SK-N-SH (cell line): Measurements from ENCODE around the gene BLID. TPM values are rescaled to one million over a fixed set of nuclear protein-coding genes. Genes with fewer than 3 reads are reported as not detected.

ENCODE experiments used
- CTCF ChIA-PET: fragments of 300-600, 350-600 bp; formaldehyde crosslinking; extraction: SDS; loops from one replicate; lab custom pipeline; 2021; lab: Yijun Ruan, JAX
- POLR2A ChIA-PET: fragments of 350-600 bp; sonication (Branson Sonifier 250); formaldehyde crosslinking; extraction: SDS; loops from one replicate; lab custom pipeline; 2020; ENCODE audit warnings: antibody characterized with exemption, inconsistent platforms; lab: Yijun Ruan, JAX
- DNase-seq: peaks from one replicate; pipeline ENCODE4 v3.0.0; 2012
- H2AFZ ChIP-seq: fragments of 200-600 bp; sonication (generic); 2 replicates; pipeline ENCODE4 v1.8.1; 2016; ENCODE audit warnings: antibody characterized with exemption, mild to moderate bottlenecking, low read depth
- H3F3A ChIP-seq: fragments of 200-600 bp; sonication (generic); replicated peaks from 2 replicates; pipeline ENCODE3; 2016; ENCODE audit warnings: antibody characterized with exemption, mild to moderate bottlenecking; ENCODE audit not compliant: insufficient read depth
- H3K27ac ChIP-seq, 2 experiments: fragments of 200-500 bp in 1 of 2; fragments of 200-600 bp in 1 of 2; sonication (Bioruptor generic) in 1 of 2; sonication (generic), shearing (Covaris generic) in 1 of 2; 2 replicates each; pipeline versions ENCODE4 v1.5.1 to v1.6.1; 2014 to 2016; ENCODE audit warnings: low read depth in 2 of 2, inconsistent platforms in 1 of 2, low read length in 1 of 2, mild to moderate bottlenecking in 1 of 2, mixed read lengths in 1 of 2
- H3K27me3 ChIP-seq: fragments of 200-600 bp; sonication (generic), shearing (Covaris generic); 2 replicates; pipeline ENCODE4 v1.6.1; 2016; ENCODE audit warnings: mixed run types; ENCODE audit not compliant: insufficient read depth
- H3K36me3 ChIP-seq, 2 experiments: fragments of 200-500 bp in 1 of 2; fragments of 200-600 bp in 1 of 2; sonication (Bioruptor generic) in 1 of 2; sonication (generic) in 1 of 2; replicated peaks in 1 of 2; 2 replicates each; pipeline versions ENCODE3 to v1.5.1; 2014 to 2016; ENCODE audit warnings: low read length in 1 of 2, mild to moderate bottlenecking in 1 of 2; ENCODE audit not compliant: insufficient read depth in 2 of 2, control insufficient read depth in 1 of 2
- H3K4me1 ChIP-seq, 2 experiments: fragments of 200-500 bp in 1 of 2; fragments of 200-600 bp in 1 of 2; sonication (Bioruptor generic) in 1 of 2; sonication (generic), shearing (Covaris generic) in 1 of 2; 2 replicates each; pipeline versions ENCODE4 v1.5.1 to v1.6.1; 2014 to 2016; ENCODE audit warnings: low read depth in 1 of 2, low read length in 1 of 2, mixed run types in 1 of 2; ENCODE audit not compliant: insufficient read depth in 2 of 2, control insufficient read depth in 1 of 2
- H3K4me2 ChIP-seq: fragments of 200-600 bp; sonication (generic), shearing (Covaris generic); 2 replicates; pipeline ENCODE4 v1.6.1; 2017; ENCODE audit warnings: mixed run types
- H3K4me3 ChIP-seq, 2 experiments: fragments of 200-500 bp in 1 of 2; fragments of 200-600 bp in 1 of 2; sonication (Bioruptor generic) in 1 of 2; sonication (generic), shearing (Covaris generic) in 1 of 2; 2 replicates each; pipeline versions ENCODE4 v1.5.1 to v1.8.1; 2014 to 2016; ENCODE audit warnings: low read depth in 2 of 2, inconsistent platforms in 1 of 2, low read length in 1 of 2, mild to moderate bottlenecking in 1 of 2, mixed read lengths in 1 of 2, moderate library complexity in 1 of 2
- H3K79me2 ChIP-seq: fragments of 200-600 bp; sonication (generic); 2 replicates; pipeline ENCODE4 v1.8.1; 2017; ENCODE audit warnings: mild to moderate bottlenecking; ENCODE audit not compliant: insufficient read depth
- H3K9ac ChIP-seq: fragments of 200-600 bp; sonication (generic); 2 replicates; pipeline ENCODE4 v1.6.1; 2017; ENCODE audit warnings: mixed run types
- H3K9me2 ChIP-seq: fragments of 200-600 bp; sonication (generic); 2 replicates; pipeline ENCODE4 v1.6.1; 2017; ENCODE audit warnings: mixed run types
- H3K9me3 ChIP-seq: fragments of 200-600 bp; sonication (generic); 2 replicates; pipeline ENCODE4 v1.6.1; 2017; ENCODE audit warnings: mixed run types, mild to moderate bottlenecking, moderate library complexity
- H4K20me1 ChIP-seq: fragments of 200-600 bp; sonication (generic); 2 replicates; pipeline ENCODE4 v1.6.1; 2017; ENCODE audit warnings: mild to moderate bottlenecking, mixed run types; ENCODE audit not compliant: insufficient read depth
- CHD2 ChIP-seq: fragments of 150-350 bp; IDR thresholded peaks from 2 replicates; pipeline ENCODE4 v1.6.1; 2018; ENCODE audit warnings: low read length; ENCODE audit not compliant: partially characterized antibody
- FOXJ3 ChIP-seq: sonication (generic); formaldehyde crosslinking; IDR thresholded peaks from 2 replicates; pipeline ENCODE4 v1.5.1; 2020; ENCODE audit warnings: mild to moderate bottlenecking, missing genetic modification reagents
- GABPA ChIP-seq: IDR thresholded peaks from 2 replicates; pipeline ENCODE4 v1.4.0; 2012; ENCODE audit warnings: low read depth, mild to moderate bottlenecking
- GATA2 ChIP-seq: sonication (generic); formaldehyde crosslinking; IDR thresholded peaks from 2 replicates; pipeline ENCODE4 v1.5.0; 2020; ENCODE audit warnings: mild to moderate bottlenecking, missing genetic modification reagents
- IRF3 ChIP-seq: fragments of 150-350 bp; IDR thresholded peaks from 2 replicates; pipeline ENCODE4 v1.6.1; 2016; ENCODE audit warnings: mild to moderate bottlenecking, low read depth, low read length
- JUND ChIP-seq: IDR thresholded peaks from 2 replicates; pipeline ENCODE4 v1.4.0; 2012
- NRF1 ChIP-seq: IDR thresholded peaks from 2 replicates; pipeline ENCODE4 v1.6.1; 2012; ENCODE audit warnings: low read depth, mild to moderate bottlenecking, low read length
- POLR2AphosphoS5 ChIP-seq: IDR thresholded peaks from 2 replicates; pipeline ENCODE4 v1.6.1; 2012; ENCODE audit warnings: low read depth, low read length
- RCOR1 ChIP-seq: fragments of 150-350 bp; IDR thresholded peaks from 2 replicates; pipeline ENCODE4 v1.6.1; 2017; ENCODE audit warnings: antibody characterized with exemption, low read length
- RXRA ChIP-seq: IDR thresholded peaks from 2 replicates; pipeline ENCODE4 v1.4.0; 2012; ENCODE audit warnings: low read depth, mild to moderate bottlenecking, borderline replicate concordance
- USF1 ChIP-seq: IDR thresholded peaks from 2 replicates; pipeline ENCODE4 v1.4.0; 2012; ENCODE audit warnings: low read depth, borderline replicate concordance
- YY1 ChIP-seq: IDR thresholded peaks from 2 replicates; pipeline ENCODE4 v1.4.0; 2012; ENCODE audit warnings: low read depth, mild to moderate bottlenecking
- WGBS: methylation state at CpG from one replicate; pipeline ENCODE4 v1.1.6; 2017; ENCODE audit warnings: low lambda C conversion rate; 5-methylcytosine and 5-hydroxymethylcytosine counted together
- polyA plus RNA-seq, 3 experiments: library from polyadenylated mRNA; depleted of rRNA; stranded (reverse); fragments of >200 nt; gene quantifications; 2 replicates each; pipeline ENCODE4 v1.2.3, GENCODE V29; 2012

BLID gene
- polyA plus RNA-seq, 1 of the 3 experiments (the other 2 are of a cell fraction), result not detected

GRCh38 chr11:122114976-122115375 lies 1.0 kb downstream of the BLID start:
- H3K79me2 ChIP-seq, result peaks cover 100% of the 10 kb centered on the region
- TF ChIP-seq JUND (no peak), YY1 (no peak), CHD2 (no peak), RXRA (no peak)
- ChIA-PET CTCF (interaction anchor here (1.0 to 2.4 kb wide), 5 partner anchors 9 to 460 kb away, joined by 3 to 13 read pairs (median 6); no protein-coding TSS in a partner anchor), POLR2A (interaction anchor here (0.6 kb wide), 1 partner anchor 443 kb away, joined by 4 read pairs; no protein-coding TSS in a partner anchor)
- H3K27me3 ChIP-seq, result no peaks in the 10 kb centered on the region
- H3K4me3 ChIP-seq, result no peak overlapping the region
- H2AFZ ChIP-seq, result no peak overlapping the region
- no peaks in the 10 kb centered on the region for H3K9me3 ChIP-seq
- H3K27ac ChIP-seq, result peak overlapping the region in 1 of 2 experiments; percentile 44; a peak in 3 of 4 replicates
- peaks cover 2 to 19% of the 10 kb centered on the region in 2 experiments; a peak in 3 of 4 replicates for H3K4me1 ChIP-seq
- H3K4me2 ChIP-seq, result no peak overlapping the region
- H3K9ac ChIP-seq, result no peak overlapping the region
- H4K20me1 ChIP-seq, result peaks cover 94% of the 10 kb centered on the region
- WGBS, result 86% methylated on average over 2 of the region's 2 CpGs
- peaks cover 7 to 93% of the 10 kb centered on the region in 2 experiments for H3K36me3 ChIP-seq
- H3K9me2 ChIP-seq, result no peaks in the 10 kb centered on the region
- peaks cover 66% of the 10 kb centered on the region for H3F3A ChIP-seq
- DNase-seq, result no peak

- peaks cover 2 to 24% of the 10 kb centered on the region in 2 experiments; a peak in 3 of 4 replicates for H3K4me1 ChIP-seq
- H3K9ac ChIP-seq, result no peak overlapping the region
- peak overlapping the region; percentile 6 to 44 for H3K27ac ChIP-seq
- no peaks in the 10 kb centered on the region for H3K27me3 ChIP-seq
- peaks cover 94% of the 10 kb centered on the region for H4K20me1 ChIP-seq
- H3K79me2 ChIP-seq, result peaks cover 100% of the 10 kb centered on the region
- 85% methylated on average over 8 of the region's 8 CpGs for WGBS
- no peak overlapping the region for H3K4me2 ChIP-seq
- CTCF ChIA-PET, result interaction anchor here (1.0 to 2.4 kb wide), 4 partner anchors 8 to 459 kb away, joined by 3 to 13 read pairs (median 7); no protein-coding TSS in a partner anchor
- no peak for DNase-seq
- H3F3A ChIP-seq, result peaks cover 71% of the 10 kb centered on the region
- H2AFZ ChIP-seq, result no peak overlapping the region
- no peak overlapping the region for H3K4me3 ChIP-seq
- no peaks in the 10 kb centered on the region for H3K9me3 ChIP-seq
- TF ChIP-seq GABPA (no peak), GATA2 (no peak), POLR2AphosphoS5 (no peak), FOXJ3 (CRISPR knock-in tag) (no peak), USF1 (no peak), RCOR1 (no peak), IRF3 (no peak), NRF1 (no peak)
- TF ChIP-seq, all 33 proteins: peak for 0
- H3K36me3 ChIP-seq, result peaks cover 7 to 93% of the 10 kb centered on the region in 2 experiments
- no peaks in the 10 kb centered on the region for H3K9me2 ChIP-seq
- POLR2A ChIA-PET, result interaction anchor here (0.6 kb wide), 1 partner anchor 442 kb away, joined by 4 read pairs; no protein-coding TSS in a partner anchor
These were observed 1.9 kb downstream of the BLID start for GRCh38 chr11:122113836-122114825.
